Mammary epithelial cell (primary cell): ENCODE measurements around the gene CPA1.

Source experiments
- CTCF ChIP-seq, 2 donors: IDR thresholded peaks in 1 of 2; conservative IDR thresholded peaks in 1 of 2; 2 replicates each; pipeline ENCODE4 v1.5.1; 2011 to 2012; ENCODE audit warnings: inconsistent platforms in 2 of 2, low read length in 2 of 2, mild to moderate bottlenecking in 2 of 2, control low read depth in 1 of 2, low read depth in 1 of 2; ENCODE audit not compliant: insufficient read depth in 1 of 2; ENCODE audit errors: extremely low read depth in 1 of 2
- EZH2 ChIP-seq: IDR thresholded peaks from 2 replicates; pipeline ENCODE4 v1.6.1; 2012; ENCODE audit warnings: low read length, inconsistent platforms, borderline replicate concordance

- no peak for TF ChIP-seq CTCF (conservative IDR thresholded peaks at IDR 0.05 in 1 of 2, IDR thresholded peaks at IDR 0.05 in 1 of 2; ENCODE audit: extremely low read depth in 1 of 2, insufficient read depth in 1 of 2, low read depth in 1 of 2, low read length in 2 of 2)
- no peak for TF ChIP-seq EZH2
These were observed 40.8 kb downstream of the CPA1 start for GRCh38 chr7:130420943-130421578.
